ENCODE measurements around the gene NSMCE1. TPM values are rescaled to one million over a fixed set of nuclear protein-coding genes. Genes with fewer than 3 reads are reported as not detected.

Gene NSMCE1
- total and polyA plus RNA-seq, 4 donors, result 16.5 to 39.0 (median 21.7) TPM

DNA sequence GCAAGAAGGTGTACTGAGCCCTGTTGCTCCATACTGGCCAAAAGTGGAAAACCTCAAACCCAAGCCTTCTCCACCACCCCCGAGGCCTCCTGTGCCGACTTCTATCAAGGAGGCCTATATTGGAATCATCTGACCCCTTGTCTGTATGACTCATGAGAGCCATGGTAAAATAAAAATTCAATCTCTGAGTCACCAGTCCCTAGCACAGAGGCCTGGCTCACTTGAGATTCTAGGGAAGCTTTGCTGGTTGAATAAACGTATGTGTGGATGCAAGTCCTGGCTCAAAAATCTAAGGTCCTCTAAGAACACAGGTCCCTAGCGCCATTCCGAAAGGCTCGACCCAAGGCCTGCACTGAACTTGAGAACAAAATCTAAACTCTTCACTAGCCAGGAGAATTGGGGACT is 15.0 kb downstream of the NSMCE1 start:
- no peaks in the 10 kb centered on the region for H3K9me3 ChIP-seq (ENCODE audit: control insufficient read depth in 4 of 4, low read length in 3 of 4)
- TF ChIP-seq FOXA2 (IDR thresholded peaks at IDR 0.05) (no peak), JUND (IDR thresholded peaks at IDR 0.05) (peak; percentile 19 to 21)
- no peak for DNase-seq (ENCODE audit: low spot score)
- WGBS, result 87% methylated on average over 6 of the region's 6 CpGs
- no peak overlapping the region for H3K4me3 ChIP-seq (ENCODE audit: low read depth in 1 of 3, low read length in 3 of 3)
- no peaks in the 10 kb centered on the region for H3K4me1 ChIP-seq (ENCODE audit: control insufficient read depth in 4 of 4, insufficient read depth in 4 of 4, low read length in 3 of 4)
- no peaks in the 10 kb centered on the region for H3K27me3 ChIP-seq (ENCODE audit: control insufficient read depth in 4 of 4, insufficient read depth in 4 of 4, low read length in 3 of 4)
- no peak overlapping the region for H3K9ac ChIP-seq (ENCODE audit: low read depth in 1 of 2, low read length in 2 of 2)
- H3K27ac ChIP-seq (ENCODE audit: low read depth in 1 of 2, low read length in 2 of 2), result peak overlapping the region; percentile 48 to 57
- H3K36me3 ChIP-seq (ENCODE audit: control insufficient read depth in 4 of 4, insufficient read depth in 3 of 4, low read depth in 1 of 4, low read length in 3 of 4), result peaks cover 0 to 14% (median 11%) of the 10 kb centered on the region in 4 donors

DNA sequence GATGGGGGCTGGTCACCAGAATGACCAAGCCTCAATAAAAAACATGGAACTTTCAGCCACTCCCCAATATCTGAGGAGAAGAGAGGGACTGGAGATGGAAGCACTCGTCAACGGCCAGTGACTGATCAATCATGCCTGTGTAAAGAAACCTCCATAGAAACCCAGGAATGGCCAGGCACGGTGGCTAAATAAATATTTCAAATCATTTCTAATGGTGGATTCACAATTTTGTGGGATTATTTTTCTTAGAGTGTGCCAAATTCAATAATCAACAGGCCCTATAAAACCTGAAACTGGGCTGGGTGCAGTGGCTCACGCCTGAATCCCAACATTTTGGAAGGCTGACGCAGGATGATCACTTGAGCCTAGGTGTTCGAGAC is 16.4 kb downstream of the NSMCE1 start:
- TF ChIP-seq HNF4G (IDR thresholded peaks at IDR 0.05), result no peak
- TF ChIP-seq, protein P1, sequence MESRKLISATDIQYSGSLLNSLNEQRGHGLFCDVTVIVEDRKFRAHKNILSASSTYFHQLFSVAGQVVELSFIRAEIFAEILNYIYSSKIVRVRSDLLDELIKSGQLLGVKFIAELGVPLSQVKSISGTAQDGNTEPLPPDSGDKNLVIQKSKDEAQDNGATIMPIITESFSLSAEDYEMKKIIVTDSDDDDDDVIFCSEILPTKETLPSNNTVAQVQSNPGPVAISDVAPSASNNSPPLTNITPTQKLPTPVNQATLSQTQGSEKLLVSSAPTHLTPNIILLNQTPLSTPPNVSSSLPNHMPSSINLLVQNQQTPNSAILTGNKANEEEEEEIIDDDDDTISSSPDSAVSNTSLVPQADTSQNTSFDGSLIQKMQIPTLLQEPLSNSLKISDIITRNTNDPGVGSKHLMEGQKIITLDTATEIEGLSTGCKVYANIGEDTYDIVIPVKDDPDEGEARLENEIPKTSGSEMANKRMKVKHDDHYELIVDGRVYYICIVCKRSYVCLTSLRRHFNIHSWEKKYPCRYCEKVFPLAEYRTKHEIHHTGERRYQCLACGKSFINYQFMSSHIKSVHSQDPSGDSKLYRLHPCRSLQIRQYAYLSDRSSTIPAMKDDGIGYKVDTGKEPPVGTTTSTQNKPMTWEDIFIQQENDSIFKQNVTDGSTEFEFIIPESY (IDR thresholded peaks at IDR 0.05), result no peak
- no peak for TF ChIP-seq EGR1 (IDR thresholded peaks at IDR 0.05; ENCODE audit: low read depth in 2 of 2)
- no peak for TF ChIP-seq HNF4A (conservative IDR thresholded peaks at IDR 0.05)
- TF ChIP-seq, protein P2, sequence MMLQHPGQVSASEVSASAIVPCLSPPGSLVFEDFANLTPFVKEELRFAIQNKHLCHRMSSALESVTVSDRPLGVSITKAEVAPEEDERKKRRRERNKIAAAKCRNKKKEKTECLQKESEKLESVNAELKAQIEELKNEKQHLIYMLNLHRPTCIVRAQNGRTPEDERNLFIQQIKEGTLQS (IDR thresholded peaks at IDR 0.05), result no peak
- TF ChIP-seq, protein P3, sequence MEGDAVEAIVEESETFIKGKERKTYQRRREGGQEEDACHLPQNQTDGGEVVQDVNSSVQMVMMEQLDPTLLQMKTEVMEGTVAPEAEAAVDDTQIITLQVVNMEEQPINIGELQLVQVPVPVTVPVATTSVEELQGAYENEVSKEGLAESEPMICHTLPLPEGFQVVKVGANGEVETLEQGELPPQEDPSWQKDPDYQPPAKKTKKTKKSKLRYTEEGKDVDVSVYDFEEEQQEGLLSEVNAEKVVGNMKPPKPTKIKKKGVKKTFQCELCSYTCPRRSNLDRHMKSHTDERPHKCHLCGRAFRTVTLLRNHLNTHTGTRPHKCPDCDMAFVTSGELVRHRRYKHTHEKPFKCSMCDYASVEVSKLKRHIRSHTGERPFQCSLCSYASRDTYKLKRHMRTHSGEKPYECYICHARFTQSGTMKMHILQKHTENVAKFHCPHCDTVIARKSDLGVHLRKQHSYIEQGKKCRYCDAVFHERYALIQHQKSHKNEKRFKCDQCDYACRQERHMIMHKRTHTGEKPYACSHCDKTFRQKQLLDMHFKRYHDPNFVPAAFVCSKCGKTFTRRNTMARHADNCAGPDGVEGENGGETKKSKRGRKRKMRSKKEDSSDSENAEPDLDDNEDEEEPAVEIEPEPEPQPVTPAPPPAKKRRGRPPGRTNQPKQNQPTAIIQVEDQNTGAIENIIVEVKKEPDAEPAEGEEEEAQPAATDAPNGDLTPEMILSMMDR (IDR thresholded peaks at IDR 0.05; ENCODE audit: low read depth, low read length, missing input control), result no peak
- no peak for TF ChIP-seq NR2F2 (IDR thresholded peaks at IDR 0.05)
- TF ChIP-seq SP1 (IDR thresholded peaks at IDR 0.05), result no peak
- no peak for TF ChIP-seq RXRA (IDR thresholded peaks at IDR 0.05)
- no peak for TF ChIP-seq RAD21 (IDR thresholded peaks at IDR 0.05)
- TF ChIP-seq TAF1 (conservative IDR thresholded peaks at IDR 0.05), result no peak
- TF ChIP-seq, protein P4, sequence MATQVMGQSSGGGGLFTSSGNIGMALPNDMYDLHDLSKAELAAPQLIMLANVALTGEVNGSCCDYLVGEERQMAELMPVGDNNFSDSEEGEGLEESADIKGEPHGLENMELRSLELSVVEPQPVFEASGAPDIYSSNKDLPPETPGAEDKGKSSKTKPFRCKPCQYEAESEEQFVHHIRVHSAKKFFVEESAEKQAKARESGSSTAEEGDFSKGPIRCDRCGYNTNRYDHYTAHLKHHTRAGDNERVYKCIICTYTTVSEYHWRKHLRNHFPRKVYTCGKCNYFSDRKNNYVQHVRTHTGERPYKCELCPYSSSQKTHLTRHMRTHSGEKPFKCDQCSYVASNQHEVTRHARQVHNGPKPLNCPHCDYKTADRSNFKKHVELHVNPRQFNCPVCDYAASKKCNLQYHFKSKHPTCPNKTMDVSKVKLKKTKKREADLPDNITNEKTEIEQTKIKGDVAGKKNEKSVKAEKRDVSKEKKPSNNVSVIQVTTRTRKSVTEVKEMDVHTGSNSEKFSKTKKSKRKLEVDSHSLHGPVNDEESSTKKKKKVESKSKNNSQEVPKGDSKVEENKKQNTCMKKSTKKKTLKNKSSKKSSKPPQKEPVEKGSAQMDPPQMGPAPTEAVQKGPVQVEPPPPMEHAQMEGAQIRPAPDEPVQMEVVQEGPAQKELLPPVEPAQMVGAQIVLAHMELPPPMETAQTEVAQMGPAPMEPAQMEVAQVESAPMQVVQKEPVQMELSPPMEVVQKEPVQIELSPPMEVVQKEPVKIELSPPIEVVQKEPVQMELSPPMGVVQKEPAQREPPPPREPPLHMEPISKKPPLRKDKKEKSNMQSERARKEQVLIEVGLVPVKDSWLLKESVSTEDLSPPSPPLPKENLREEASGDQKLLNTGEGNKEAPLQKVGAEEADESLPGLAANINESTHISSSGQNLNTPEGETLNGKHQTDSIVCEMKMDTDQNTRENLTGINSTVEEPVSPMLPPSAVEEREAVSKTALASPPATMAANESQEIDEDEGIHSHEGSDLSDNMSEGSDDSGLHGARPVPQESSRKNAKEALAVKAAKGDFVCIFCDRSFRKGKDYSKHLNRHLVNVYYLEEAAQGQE (IDR thresholded peaks at IDR 0.05), result no peak
- no peak for TF ChIP-seq YY1 (IDR thresholded peaks at IDR 0.05)
- H3K4me1 ChIP-seq (ENCODE audit: control insufficient read depth in 4 of 4, insufficient read depth in 4 of 4, low read length in 3 of 4), result no peaks in the 10 kb centered on the region
- H3K9me3 ChIP-seq (ENCODE audit: control insufficient read depth in 4 of 4, low read length in 3 of 4), result no peaks in the 10 kb centered on the region
- peaks cover 0 to 14% (median 10%) of the 10 kb centered on the region in 4 donors for H3K36me3 ChIP-seq (ENCODE audit: control insufficient read depth in 4 of 4, insufficient read depth in 3 of 4, low read depth in 1 of 4, low read length in 3 of 4)
- H3K27me3 ChIP-seq (ENCODE audit: control insufficient read depth in 4 of 4, insufficient read depth in 4 of 4, low read length in 3 of 4), result no peaks in the 10 kb centered on the region
- DNase-seq (ENCODE audit: low spot score), result no peak
- 94% methylated on average over 6 of the region's 6 CpGs for WGBS
- no peak overlapping the region for H3K4me3 ChIP-seq (ENCODE audit: low read depth in 1 of 3, low read length in 3 of 3)
- H3K27ac ChIP-seq (ENCODE audit: low read depth in 1 of 2, low read length in 2 of 2), result no peak overlapping the region
- no peak overlapping the region for H3K9ac ChIP-seq (ENCODE audit: low read depth in 1 of 2, low read length in 2 of 2)
